ENCODE data around the gene UBE2H. TPM values are rescaled to one million over a fixed set of nuclear protein-coding genes. Genes with fewer than 3 reads are reported as not detected.

The UBE2H gene
- total RNA-seq (ENCODE audit: low replicate concordance), result 80.7 and 141 TPM in 2 replicates
- long read RNA-seq, full-length matches to known transcripts, result 16 of 84 reads
- long read RNA-seq, partial matches to known transcripts, result 23 of 84 reads
- long read RNA-seq, other reads (novel, unspliced or antisense), result 45 of 84 reads

GRCh38 chr7:129952653-129953560, at the start of gene UBE2H:
TSS of gene UBE2H (minus strand) at chr7:129952960. CDS start at chr7:129952555, 405 bp downstream.
- TF ChIP-seq, protein P1, sequence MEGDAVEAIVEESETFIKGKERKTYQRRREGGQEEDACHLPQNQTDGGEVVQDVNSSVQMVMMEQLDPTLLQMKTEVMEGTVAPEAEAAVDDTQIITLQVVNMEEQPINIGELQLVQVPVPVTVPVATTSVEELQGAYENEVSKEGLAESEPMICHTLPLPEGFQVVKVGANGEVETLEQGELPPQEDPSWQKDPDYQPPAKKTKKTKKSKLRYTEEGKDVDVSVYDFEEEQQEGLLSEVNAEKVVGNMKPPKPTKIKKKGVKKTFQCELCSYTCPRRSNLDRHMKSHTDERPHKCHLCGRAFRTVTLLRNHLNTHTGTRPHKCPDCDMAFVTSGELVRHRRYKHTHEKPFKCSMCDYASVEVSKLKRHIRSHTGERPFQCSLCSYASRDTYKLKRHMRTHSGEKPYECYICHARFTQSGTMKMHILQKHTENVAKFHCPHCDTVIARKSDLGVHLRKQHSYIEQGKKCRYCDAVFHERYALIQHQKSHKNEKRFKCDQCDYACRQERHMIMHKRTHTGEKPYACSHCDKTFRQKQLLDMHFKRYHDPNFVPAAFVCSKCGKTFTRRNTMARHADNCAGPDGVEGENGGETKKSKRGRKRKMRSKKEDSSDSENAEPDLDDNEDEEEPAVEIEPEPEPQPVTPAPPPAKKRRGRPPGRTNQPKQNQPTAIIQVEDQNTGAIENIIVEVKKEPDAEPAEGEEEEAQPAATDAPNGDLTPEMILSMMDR (conservative IDR thresholded peaks at IDR 0.05), result no peak
- no peaks in the 10 kb centered on the region for H3K36me3 Mint-ChIP-seq
- H3K27ac Mint-ChIP-seq, result peak within 1 kb of the TSS; percentile 98

GRCh38 chr7:129998446-129998845, 45.7 kb upstream of the UBE2H start:
- Mint-ChIP-seq H3K4me1 (ENCODE audit: unreplicated experiment) (no peaks in the 10 kb centered on the region), H3K9me3 (no peaks in the 10 kb centered on the region), H3K27ac (peak overlapping the region; percentile 64), H3K36me3 (no peaks in the 10 kb centered on the region), H3K4me3 (no peak overlapping the region), H3K27me3 (no peaks in the 10 kb centered on the region)
- TF ChIP-seq, protein P1 (conservative IDR thresholded peaks at IDR 0.05), result no peak
- DNase-seq (ENCODE audit: extremely low spot score, unreplicated experiment), result no peak

More at GRCh38 chr7:129952653-129953560, at the start of gene UBE2H:
- H3K9me3 Mint-ChIP-seq, result no peaks in the 10 kb centered on the region
- peak within 1 kb of the TSS; percentile 97 for H3K4me3 Mint-ChIP-seq
- peak; percentile 95 for DNase-seq (ENCODE audit: extremely low spot score, unreplicated experiment)
- H3K27me3 Mint-ChIP-seq, result no peaks in the 10 kb centered on the region
- H3K4me1 Mint-ChIP-seq (ENCODE audit: unreplicated experiment), result peaks cover 7% of the 10 kb centered on the region

- TF ChIP-seq, protein P1 (conservative IDR thresholded peaks at IDR 0.05), result no peak
- no peak overlapping the region for H3K27ac Mint-ChIP-seq
- H3K27me3 Mint-ChIP-seq, result no peaks in the 10 kb centered on the region
- no peak for DNase-seq (ENCODE audit: extremely low spot score, unreplicated experiment)
- no peaks in the 10 kb centered on the region for H3K9me3 Mint-ChIP-seq
- no peaks in the 10 kb centered on the region for H3K4me1 Mint-ChIP-seq (ENCODE audit: unreplicated experiment)
- H3K36me3 Mint-ChIP-seq, result no peaks in the 10 kb centered on the region
- H3K4me3 Mint-ChIP-seq, result no peak overlapping the region
Measured at GRCh38 chr7:129997285-129997684, 44.5 kb upstream of the UBE2H start.

DNA sequence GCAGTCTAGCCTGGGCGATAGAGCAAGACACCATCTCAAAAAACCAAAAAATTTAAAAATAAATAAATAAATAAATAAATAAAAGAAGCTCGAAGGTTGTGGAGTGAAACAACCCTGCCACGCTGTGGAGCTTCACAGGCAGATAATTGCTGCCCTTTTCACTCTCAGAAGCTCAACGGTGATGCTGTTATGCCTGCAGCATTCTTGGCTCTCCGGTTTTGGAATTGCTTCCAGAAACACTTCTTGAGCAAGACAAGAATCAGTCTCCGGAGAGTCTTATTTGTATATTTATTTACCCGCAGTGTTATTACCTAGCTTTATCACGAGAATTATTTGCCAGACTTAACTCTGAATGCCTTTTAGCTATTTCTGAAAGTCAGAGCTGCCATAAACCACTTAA, 40.5 kb upstream of the UBE2H start:
- DNase-seq (ENCODE audit: extremely low spot score, unreplicated experiment), result no peak
- no peak overlapping the region for H3K27ac Mint-ChIP-seq
- no peak overlapping the region for H3K4me3 Mint-ChIP-seq
- peaks cover 4% of the 10 kb centered on the region for H3K4me1 Mint-ChIP-seq (ENCODE audit: unreplicated experiment)
- no peaks in the 10 kb centered on the region for H3K27me3 Mint-ChIP-seq
- TF ChIP-seq, protein P1 (conservative IDR thresholded peaks at IDR 0.05), result no peak
- no peaks in the 10 kb centered on the region for H3K9me3 Mint-ChIP-seq
- no peaks in the 10 kb centered on the region for H3K36me3 Mint-ChIP-seq

DNA sequence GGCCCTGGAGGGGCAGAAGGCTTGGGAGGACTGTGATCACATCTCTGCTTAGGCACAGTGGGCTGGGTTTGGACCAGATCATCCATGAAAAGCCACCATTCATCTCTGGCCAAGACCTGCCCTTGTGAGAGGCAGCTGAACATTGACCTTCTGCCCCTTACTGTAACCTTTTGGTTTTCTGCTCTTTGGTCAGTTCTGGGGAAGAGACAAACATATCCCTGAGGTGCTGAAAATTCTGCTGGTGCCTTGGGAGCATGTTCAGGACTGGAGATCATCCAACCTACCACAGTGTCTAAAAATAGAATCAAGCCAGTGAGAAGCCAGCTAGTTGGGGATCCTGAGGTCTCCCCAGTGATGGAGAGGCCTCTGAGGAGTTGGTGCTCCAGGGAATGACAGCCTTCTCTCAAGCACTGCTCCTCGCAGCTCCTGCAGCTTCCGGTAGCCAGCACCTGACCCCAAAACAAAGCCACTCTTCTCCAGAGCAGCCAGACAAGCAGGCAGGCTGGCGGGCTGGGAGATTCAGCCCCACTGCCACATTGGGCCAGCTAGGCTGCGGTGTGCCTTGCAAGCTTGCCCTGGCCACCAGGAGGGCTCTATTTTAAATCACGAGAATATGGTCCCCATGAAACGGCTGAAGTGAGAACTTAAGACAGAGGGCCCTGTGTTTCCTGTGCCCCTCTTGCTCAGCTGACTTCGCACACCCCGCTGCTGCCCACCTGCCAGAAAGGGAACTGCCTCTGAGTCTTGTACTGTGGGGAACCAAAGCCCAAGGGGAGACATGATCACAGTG, 37.8 kb upstream of the UBE2H start:
- Mint-ChIP-seq H3K36me3 (no peaks in the 10 kb centered on the region), H3K27ac (peak overlapping the region; percentile 95), H3K4me1 (ENCODE audit: unreplicated experiment) (peaks cover 4% of the 10 kb centered on the region), H3K4me3 (no peak overlapping the region), H3K9me3 (no peaks in the 10 kb centered on the region), H3K27me3 (no peaks in the 10 kb centered on the region)
- TF ChIP-seq, protein P1 (conservative IDR thresholded peaks at IDR 0.05), result no peak
- no peak for DNase-seq (ENCODE audit: extremely low spot score, unreplicated experiment)
